ENCODE measurements around the gene UGT1A5.

GRCh38 chr2:233778030-233778429 lies 65.3 kb downstream of the UGT1A5 start, which contains the start of gene MROH2A:
- TF ChIP-seq REST (IDR thresholded peaks at IDR 0.05; ENCODE audit: low read depth) (no peak), TCF7L2 (IDR thresholded peaks at IDR 0.05; ENCODE audit: borderline replicate concordance, extremely low read depth, insufficient read depth, insufficient read length) (no peak), RAD21 (IDR thresholded peaks at IDR 0.05; ENCODE audit: low read depth) (no peak), EZH2 (IDR thresholded peaks at IDR 0.05) (no peak), POLR2A (IDR thresholded peaks at IDR 0.05; ENCODE audit: borderline replicate concordance, extremely low read depth, insufficient read depth, insufficient read length) (no peak), POLR2AphosphoS5 (IDR thresholded peaks at IDR 0.05; ENCODE audit: low read depth, low read length) (no peak), CEBPB (IDR thresholded peaks at IDR 0.05; ENCODE audit: low read depth) (no peak)
- TF ChIP-seq, protein P1, sequence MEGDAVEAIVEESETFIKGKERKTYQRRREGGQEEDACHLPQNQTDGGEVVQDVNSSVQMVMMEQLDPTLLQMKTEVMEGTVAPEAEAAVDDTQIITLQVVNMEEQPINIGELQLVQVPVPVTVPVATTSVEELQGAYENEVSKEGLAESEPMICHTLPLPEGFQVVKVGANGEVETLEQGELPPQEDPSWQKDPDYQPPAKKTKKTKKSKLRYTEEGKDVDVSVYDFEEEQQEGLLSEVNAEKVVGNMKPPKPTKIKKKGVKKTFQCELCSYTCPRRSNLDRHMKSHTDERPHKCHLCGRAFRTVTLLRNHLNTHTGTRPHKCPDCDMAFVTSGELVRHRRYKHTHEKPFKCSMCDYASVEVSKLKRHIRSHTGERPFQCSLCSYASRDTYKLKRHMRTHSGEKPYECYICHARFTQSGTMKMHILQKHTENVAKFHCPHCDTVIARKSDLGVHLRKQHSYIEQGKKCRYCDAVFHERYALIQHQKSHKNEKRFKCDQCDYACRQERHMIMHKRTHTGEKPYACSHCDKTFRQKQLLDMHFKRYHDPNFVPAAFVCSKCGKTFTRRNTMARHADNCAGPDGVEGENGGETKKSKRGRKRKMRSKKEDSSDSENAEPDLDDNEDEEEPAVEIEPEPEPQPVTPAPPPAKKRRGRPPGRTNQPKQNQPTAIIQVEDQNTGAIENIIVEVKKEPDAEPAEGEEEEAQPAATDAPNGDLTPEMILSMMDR (IDR thresholded peaks at IDR 0.05 in 2 of 3, conservative IDR thresholded peaks at IDR 0.05 in 1 of 3; ENCODE audit: borderline replicate concordance in 1 of 3, insufficient read depth in 1 of 3, low read depth in 2 of 3, low read length in 2 of 3), result no peak
- TF ChIP-seq, protein P2, sequence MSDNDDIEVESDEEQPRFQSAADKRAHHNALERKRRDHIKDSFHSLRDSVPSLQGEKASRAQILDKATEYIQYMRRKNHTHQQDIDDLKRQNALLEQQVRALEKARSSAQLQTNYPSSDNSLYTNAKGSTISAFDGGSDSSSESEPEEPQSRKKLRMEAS (IDR thresholded peaks at IDR 0.05), result no peak

All from HCT116 (cell line).